ENCODE results near the gene PRIM2.
"Not testable (repeated sequence)": the region's sequence is repeated elsewhere in the genome, so short reads cannot be mapped to it uniquely, and the experiment has no call there.

Gene PRIM2

GRCh38 chr6:57491795-57492194 lies 174.4 kb downstream of the PRIM2 start:
- DNase-seq (ENCODE audit: low read depth in 2 of 3, low spot score in 1 of 3) = not testable (repeated sequence)

- not testable (repeated sequence) for DNase-seq (ENCODE audit: low read depth in 2 of 3, low spot score in 1 of 3)
Observed at GRCh38 chr6:57496251-57496650, 178.8 kb downstream of the PRIM2 start.

GRCh38 chr6:57500368-57501021 lies 183.1 kb downstream of the PRIM2 start:
- not testable (repeated sequence) for DNase-seq (ENCODE audit: low read depth in 2 of 3, low spot score in 1 of 3)

- DNase-seq (ENCODE audit: low read depth in 2 of 3, low spot score in 1 of 3) = not testable (repeated sequence)
Observed at GRCh38 chr6:57502387-57502786, 185.0 kb downstream of the PRIM2 start.

- not testable (repeated sequence) for DNase-seq (ENCODE audit: low read depth in 2 of 3, low spot score in 1 of 3)
Observed at GRCh38 chr6:57505251-57505650, 187.8 kb downstream of the PRIM2 start.

- not testable (repeated sequence) for DNase-seq (ENCODE audit: low read depth in 2 of 3, low spot score in 1 of 3)
Observed at GRCh38 chr6:57510390-57510789, 193.0 kb downstream of the PRIM2 start.

- not testable (repeated sequence) for DNase-seq (ENCODE audit: low read depth in 2 of 3, low spot score in 1 of 3)
Observed at GRCh38 chr6:57515171-57515570, 197.7 kb downstream of the PRIM2 start.

GRCh38 chr6:57515845-57516244 lies 198.4 kb downstream of the PRIM2 start:
- not testable (repeated sequence) for DNase-seq (ENCODE audit: low read depth in 2 of 3, low spot score in 1 of 3)

- not testable (repeated sequence) for DNase-seq (ENCODE audit: low read depth in 2 of 3, low spot score in 1 of 3)
Observed at GRCh38 chr6:57516776-57517175, 199.3 kb downstream of the PRIM2 start.

GRCh38 chr6:57519198-57519597 lies 201.8 kb downstream of the PRIM2 start:
- not testable (repeated sequence) for DNase-seq (ENCODE audit: low read depth in 2 of 3, low spot score in 1 of 3)

- not testable (repeated sequence) for DNase-seq (ENCODE audit: low read depth in 2 of 3, low spot score in 1 of 3)
Observed at GRCh38 chr6:57521085-57521484, 203.7 kb downstream of the PRIM2 start.

- DNase-seq (ENCODE audit: low read depth in 2 of 3, low spot score in 1 of 3) = not testable (repeated sequence)
Observed at GRCh38 chr6:57523221-57523620, 205.8 kb downstream of the PRIM2 start.

- not testable (repeated sequence) for DNase-seq (ENCODE audit: low read depth in 2 of 3, low spot score in 1 of 3)
Observed at GRCh38 chr6:57529755-57530154, 212.3 kb downstream of the PRIM2 start.

- not testable (repeated sequence) for DNase-seq (ENCODE audit: low read depth in 2 of 3, low spot score in 1 of 3)
Observed at GRCh38 chr6:57532660-57533059, 215.2 kb downstream of the PRIM2 start.

GRCh38 chr6:57535121-57535520 lies 217.7 kb downstream of the PRIM2 start:
- not testable (repeated sequence) for DNase-seq (ENCODE audit: low read depth in 2 of 3, low spot score in 1 of 3)

- DNase-seq (ENCODE audit: low read depth in 2 of 3, low spot score in 1 of 3) = not testable (repeated sequence)
Observed at GRCh38 chr6:57535994-57536393, 218.6 kb downstream of the PRIM2 start.

- not testable (repeated sequence) for DNase-seq (ENCODE audit: low read depth in 2 of 3, low spot score in 1 of 3)
Observed at GRCh38 chr6:57537916-57538315, 220.5 kb downstream of the PRIM2 start.

- not testable (repeated sequence) for DNase-seq (ENCODE audit: low read depth in 2 of 3, low spot score in 1 of 3)
Observed at GRCh38 chr6:57551961-57552360, 234.5 kb downstream of the PRIM2 start.

GRCh38 chr6:57557855-57558254 lies 240.4 kb downstream of the PRIM2 start:
- not testable (repeated sequence) for DNase-seq (ENCODE audit: low read depth in 2 of 3, low spot score in 1 of 3)

- DNase-seq (ENCODE audit: low read depth in 2 of 3, low spot score in 1 of 3) = not testable (repeated sequence)
Observed at GRCh38 chr6:57559170-57559569, 241.7 kb downstream of the PRIM2 start.

GRCh38 chr6:57562233-57562632 lies 244.8 kb downstream of the PRIM2 start:
- not testable (repeated sequence) for DNase-seq (ENCODE audit: low read depth in 2 of 3, low spot score in 1 of 3)

- not testable (repeated sequence) for DNase-seq (ENCODE audit: low read depth in 2 of 3, low spot score in 1 of 3)
Observed at GRCh38 chr6:57572119-57572518, 254.7 kb downstream of the PRIM2 start.

- not testable (repeated sequence) for DNase-seq (ENCODE audit: low read depth in 2 of 3, low spot score in 1 of 3)
Observed at GRCh38 chr6:57572844-57573243, 255.4 kb downstream of the PRIM2 start.
